Breast epithelium (tissue), 3 donors: ENCODE measurements around the gene LMAN2.

Source experiments
- CTCF ChIP-seq, 3 donors: fragments of 450-650 bp; IDR thresholded peaks; one replicate each; pipeline ENCODE4 v1.5.1; 2016 to 2017; ENCODE audit warnings: antibody characterized with exemption in 3 of 3, mild to moderate bottlenecking in 3 of 3, moderate library complexity in 3 of 3
- POLR2A ChIP-seq: fragments of 450-650 bp; IDR thresholded peaks from one replicate; pipeline ENCODE4 v1.6.1; 2016; ENCODE audit warnings: antibody characterized with exemption, mild to moderate bottlenecking, moderate library complexity
- POLR2AphosphoS5 ChIP-seq, 3 donors: sonication (generic); formaldehyde crosslinking; IDR thresholded peaks; one replicate each; pipeline ENCODE4 v1.6.1; 2017; ENCODE audit warnings: antibody characterized with exemption in 3 of 3

GRCh38 chr5:177329883-177330282 lies 21.6 kb downstream of the LMAN2 start:
- TF ChIP-seq CTCF (IDR thresholded peaks at IDR 0.05) (no peak), POLR2A (no peak), POLR2AphosphoS5 (IDR thresholded peaks at IDR 0.05) (no peak)
